HG03575 (cell line): Measurements from ENCODE around the gene CFAP119.

ENCODE experiments used
- ATAC-seq: cut with Tn5 transposase; IDR thresholded peaks from one replicate; pipeline ENCODE4 v1.9.1; 2021; ENCODE audit not compliant: unreplicated experiment, insufficient number of reproducible peaks, low FRiP score; ENCODE audit errors: extremely low read depth

Gene CFAP119

GRCh38 chr16:30722916-30723315 is 38.9 kb downstream of the CFAP119 start:
- ATAC-seq = no peak

DNA sequence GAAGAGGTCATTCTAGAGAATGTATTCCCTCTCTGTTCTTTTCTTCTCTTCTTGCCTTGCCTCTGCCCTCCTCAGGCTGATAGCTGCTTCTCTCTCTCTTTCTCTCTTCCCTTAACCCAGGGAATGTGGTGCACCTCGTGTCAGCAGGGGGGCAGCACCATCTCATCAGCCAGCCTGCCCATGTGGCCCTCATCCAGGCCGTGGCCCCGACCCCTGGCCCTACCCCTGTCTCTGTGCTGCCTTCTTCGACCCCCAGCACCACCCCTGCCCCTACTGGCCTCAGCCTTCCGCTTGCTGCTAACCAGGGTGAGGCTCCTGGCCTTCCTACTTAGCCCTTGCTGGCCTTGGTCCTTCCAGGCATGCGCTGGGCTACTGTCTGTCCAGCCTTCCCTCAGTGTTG is 39.4 kb downstream of the CFAP119 start:
- no peak for ATAC-seq

DNA sequence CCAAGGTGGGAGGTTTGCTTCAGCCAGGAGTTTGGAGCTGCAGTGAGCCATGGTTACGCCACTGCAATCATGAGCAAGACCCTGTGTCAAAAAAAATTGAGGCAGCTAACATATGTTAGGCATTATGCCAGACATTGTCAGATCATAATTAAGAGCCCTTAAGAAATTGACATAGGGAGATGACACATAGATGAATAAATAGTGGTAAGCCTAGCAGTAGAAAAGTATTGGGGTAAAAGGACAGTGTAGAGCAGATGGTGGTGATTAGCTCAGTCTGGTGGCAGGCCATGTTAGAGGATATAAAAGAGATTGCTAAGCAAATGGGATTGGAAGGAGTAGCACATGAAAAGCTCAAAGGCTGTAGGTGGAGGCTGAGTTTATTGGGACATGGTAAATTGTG is 40.3 kb downstream of the CFAP119 start:
- ATAC-seq = no peak

GRCh38 chr16:30721167-30721566 is 40.7 kb downstream of the CFAP119 start:
- ATAC-seq = no peak

DNA sequence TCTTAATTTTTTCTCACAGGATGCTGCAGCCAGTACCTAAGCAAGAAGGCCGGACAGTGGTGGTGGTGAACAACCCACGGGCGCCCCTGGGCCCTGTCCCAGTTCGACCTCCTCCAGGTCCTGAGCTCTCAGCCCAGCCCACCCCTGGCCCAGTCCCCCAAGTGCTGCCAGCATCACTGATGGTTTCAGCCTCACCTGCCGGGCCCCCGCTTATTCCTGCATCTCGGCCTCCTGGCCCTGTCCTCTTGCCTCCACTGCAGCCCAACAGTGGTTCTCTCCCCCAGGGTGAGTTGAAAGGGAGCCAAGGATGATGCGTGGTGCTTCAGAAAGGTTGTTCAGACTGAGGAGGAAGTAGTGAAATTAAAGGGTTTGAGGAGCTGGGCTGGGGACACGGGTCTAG is 41.2 kb downstream of the CFAP119 start:
- no peak for ATAC-seq

- ATAC-seq = no peak
Observed at GRCh38 chr16:30720086-30720485, 41.8 kb downstream of the CFAP119 start.

DNA sequence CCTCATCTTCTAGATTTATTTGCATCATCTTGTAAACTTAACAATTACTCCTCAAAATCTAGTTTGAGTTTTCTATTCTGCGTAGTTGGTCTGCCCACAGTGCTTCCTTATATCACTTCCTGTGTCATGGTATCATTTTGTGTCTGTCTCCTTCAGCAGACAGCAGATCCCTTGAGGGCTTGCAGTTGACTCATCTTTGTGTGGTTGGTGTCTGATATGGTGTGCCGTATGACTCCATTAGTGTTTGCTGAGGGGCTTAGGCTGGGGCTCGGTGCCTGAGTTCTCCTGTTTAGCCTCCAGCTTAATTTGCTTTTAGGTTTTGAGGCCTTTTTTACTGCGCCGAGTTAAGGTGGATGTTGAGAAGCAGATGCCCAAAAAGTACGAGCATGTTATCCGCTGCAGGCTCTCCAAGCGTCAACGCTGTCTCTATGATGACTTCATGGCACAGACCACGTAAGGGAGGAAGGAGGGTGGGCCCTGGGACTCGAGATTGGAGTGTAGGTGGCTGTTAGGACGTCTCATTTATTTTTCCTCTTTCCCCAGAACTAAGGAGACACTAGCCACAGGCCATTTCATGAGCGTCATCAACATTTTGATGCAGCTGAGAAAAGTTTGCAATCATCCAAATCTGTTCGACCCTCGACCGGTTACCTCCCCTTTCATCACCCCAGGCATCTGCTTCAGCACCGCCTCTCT is 46.0 kb downstream of the CFAP119 start:
- ATAC-seq = no peak

DNA sequence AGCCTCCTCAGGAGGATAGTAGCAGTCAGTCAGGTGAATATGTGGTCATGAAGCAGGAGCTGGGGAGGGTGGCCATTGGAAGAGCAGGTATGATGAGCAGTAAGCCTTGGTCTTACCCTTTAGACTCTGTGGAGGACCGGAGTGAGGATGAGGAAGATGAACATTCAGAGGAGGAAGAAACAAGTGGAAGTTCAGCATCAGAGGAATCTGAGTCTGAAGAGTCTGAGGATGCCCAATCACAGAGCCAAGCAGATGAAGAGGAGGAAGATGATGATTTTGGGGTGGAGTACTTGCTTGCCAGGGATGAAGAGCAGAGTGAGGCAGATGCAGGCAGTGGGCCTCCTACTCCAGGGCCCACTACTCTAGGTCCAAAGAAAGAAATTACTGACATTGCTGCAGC is 50.1 kb downstream of the CFAP119 start:
- ATAC-seq = no peak

GRCh38 chr16:30710971-30711370 is 50.9 kb downstream of the CFAP119 start:
- no peak for ATAC-seq
